ENCODE measurements around the gene C1orf21. TPM values are rescaled to one million over a fixed set of nuclear protein-coding genes. Genes with fewer than 3 reads are reported as not detected.

Gene C1orf21
- polyA plus RNA-seq, 3 donors, result 0.23 to 1.1 (median 0.28) TPM

- intact Hi-C loops (cut with micrococcal nuclease), result no loop called here
- Histone ChIP-seq H4K20me1 (ENCODE audit: insufficient read depth, low read length) (no peaks in the 10 kb centered on the region), H2AFZ (ENCODE audit: insufficient read depth, low read depth, low read length, poor library complexity, severe bottlenecking) (no peak overlapping the region), H3K9ac (ENCODE audit: insufficient read depth, low read length, poor library complexity, severe bottlenecking) (no peak overlapping the region), H3K9me3 (replicated peaks in 1 of 2; ENCODE audit: control insufficient read depth in 1 of 2, insufficient read depth in 1 of 2, low read length in 2 of 2) (no peaks in the 10 kb centered on the region), H3K4me3 (replicated peaks in 1 of 3; ENCODE audit: low read depth in 2 of 3, low read length in 3 of 3) (no peak overlapping the region), H3K4me2 (replicated peaks; ENCODE audit: extremely low read depth, low read length, poor library complexity, severe bottlenecking) (no peak overlapping the region), H3K79me2 (ENCODE audit: insufficient read depth, low read length) (no peaks in the 10 kb centered on the region), H3K27me3 (ENCODE audit: control insufficient read depth in 2 of 2, insufficient read depth in 2 of 2, low read length in 2 of 2) (peaks cover 3 to 15% of the 10 kb centered on the region in 2 donors), H3K27ac (ENCODE audit: low read depth in 1 of 2, low read length in 2 of 2) (no peak overlapping the region), H3K36me3 (replicated peaks in 1 of 2; ENCODE audit: control insufficient read depth in 1 of 2, insufficient read depth in 2 of 2, low read length in 2 of 2) (no peaks in the 10 kb centered on the region), H3K4me1 (ENCODE audit: control insufficient read depth in 1 of 2, insufficient read depth in 2 of 2, low read length in 2 of 2) (peaks cover 15 to 25% of the 10 kb centered on the region in 2 donors)
- no CpG with 5 or more reads among the region's 2 CpGs for WGBS (ENCODE audit: insufficient coverage)
- no peak for TF ChIP-seq CTCF (IDR thresholded peaks at IDR 0.05)
- DNase-seq, result no peak
- peaks cover 0 to 2% of the 10 kb centered on the region in 2 donors for H3K36me3 Mint-ChIP-seq
- H3K9me3 Mint-ChIP-seq, result peaks cover 0 to 2% (median 0%) of the 10 kb centered on the region in 7 donors
- no peak overlapping the region for H3K4me3 Mint-ChIP-seq
- no peak overlapping the region for H3K27ac Mint-ChIP-seq
- H3K27me3 Mint-ChIP-seq (ENCODE audit: low read depth in 3 of 3), result peaks cover 13 to 23% (median 15%) of the 10 kb centered on the region in 3 donors
- H3K4me1 Mint-ChIP-seq, result peaks cover 31% of the 10 kb centered on the region
Observed at GRCh38 chr1:184389446-184389845, 2.6 kb downstream of the C1orf21 start.

- Histone ChIP-seq H4K20me1 (ENCODE audit: insufficient read depth, low read length) (no peaks in the 10 kb centered on the region), H3K4me2 (replicated peaks; ENCODE audit: extremely low read depth, low read length, poor library complexity, severe bottlenecking) (no peak overlapping the region), H3K9ac (ENCODE audit: insufficient read depth, low read length, poor library complexity, severe bottlenecking) (no peak overlapping the region), H3K4me1 (ENCODE audit: control insufficient read depth in 1 of 2, insufficient read depth in 2 of 2, low read length in 2 of 2) (peaks cover 13 to 25% of the 10 kb centered on the region in 2 donors), H3K27ac (ENCODE audit: low read depth in 1 of 2, low read length in 2 of 2) (no peak overlapping the region), H3K79me2 (ENCODE audit: insufficient read depth, low read length) (no peaks in the 10 kb centered on the region), H3K36me3 (replicated peaks in 1 of 2; ENCODE audit: control insufficient read depth in 1 of 2, insufficient read depth in 2 of 2, low read length in 2 of 2) (no peaks in the 10 kb centered on the region), H3K4me3 (replicated peaks in 1 of 3; ENCODE audit: low read depth in 2 of 3, low read length in 3 of 3) (no peak overlapping the region), H3K9me3 (replicated peaks in 1 of 2; ENCODE audit: control insufficient read depth in 1 of 2, insufficient read depth in 1 of 2, low read length in 2 of 2) (no peaks in the 10 kb centered on the region), H2AFZ (ENCODE audit: insufficient read depth, low read depth, low read length, poor library complexity, severe bottlenecking) (no peak overlapping the region), H3K27me3 (ENCODE audit: control insufficient read depth in 2 of 2, insufficient read depth in 2 of 2, low read length in 2 of 2) (peaks cover 0 to 4% of the 10 kb centered on the region in 2 donors)
- Mint-ChIP-seq H3K27me3 (ENCODE audit: low read depth in 3 of 3) (peaks cover 5 to 14% (median 6%) of the 10 kb centered on the region in 3 donors), H3K4me1 (peaks cover 26% of the 10 kb centered on the region), H3K27ac (no peak overlapping the region), H3K4me3 (no peak overlapping the region), H3K36me3 (peaks cover 0 to under 1% of the 10 kb centered on the region in 2 donors), H3K9me3 (peaks cover 0 to 2% (median 0%) of the 10 kb centered on the region in 7 donors)
- intact Hi-C loops (cut with micrococcal nuclease), result no loop called here
- no CpG with 5 or more reads among the region's 2 CpGs for WGBS (ENCODE audit: insufficient coverage)
- no peak for DNase-seq
- no peak for TF ChIP-seq CTCF (IDR thresholded peaks at IDR 0.05)
Observed at GRCh38 chr1:184390889-184391288, 4.1 kb downstream of the C1orf21 start.
